ENCODE results near the gene KIAA1328. TPM values are rescaled to one million over a fixed set of nuclear protein-coding genes. Genes with fewer than 3 reads are reported as not detected.
"Not testable (repeated sequence)": the region's sequence is repeated elsewhere in the genome, so short reads cannot be mapped to it uniquely, and the experiment has no call there.

Gene KIAA1328
- total and polyA plus RNA-seq, 2 experiments from 2014 or later: 3.3 to 12.5 TPM

- Histone ChIP-seq H3K9me2 (replicated peaks; ENCODE audit: insufficient read depth) (no peaks in the 10 kb centered on the region), H3K4me1 (ENCODE audit: insufficient read depth) (peaks cover 11% of the 10 kb centered on the region), H4K20me1 (ENCODE audit: insufficient read depth, poor library complexity, severe bottlenecking) (no peaks in the 10 kb centered on the region), H3K27me3 (no peaks in the 10 kb centered on the region), H3K9me3 (ENCODE audit: low read depth) (no peaks in the 10 kb centered on the region), H3K4me3 (no peak overlapping the region), H3K27ac (no peak overlapping the region), H2AFZ (no peak overlapping the region), H3K4me2 (no peak overlapping the region), H3K79me2 (no peaks in the 10 kb centered on the region), H3K36me3 (replicated peaks; ENCODE audit: insufficient read depth, low read depth) (no peaks in the 10 kb centered on the region)
- TF ChIP-seq CTCF (IDR thresholded peaks at IDR 0.05; ENCODE audit: poor library complexity) (no peak), EZH2 (IDR thresholded peaks at IDR 0.05; ENCODE audit: borderline replicate concordance) (no peak), EZH2phosphoT487 (IDR thresholded peaks at IDR 0.05; ENCODE audit: low read depth, severe bottlenecking, unreplicated experiment) (no peak)
- DNase-seq (ENCODE audit: low spot score): no peak
- WGBS (ENCODE audit: low lambda C conversion rate, missing lambda C conversion rate): 88% methylated on average over 1 of the region's 1 CpG
These were observed 333.6 kb downstream of the KIAA1328 start for GRCh38 chr18:37162551-37162950.

DNA sequence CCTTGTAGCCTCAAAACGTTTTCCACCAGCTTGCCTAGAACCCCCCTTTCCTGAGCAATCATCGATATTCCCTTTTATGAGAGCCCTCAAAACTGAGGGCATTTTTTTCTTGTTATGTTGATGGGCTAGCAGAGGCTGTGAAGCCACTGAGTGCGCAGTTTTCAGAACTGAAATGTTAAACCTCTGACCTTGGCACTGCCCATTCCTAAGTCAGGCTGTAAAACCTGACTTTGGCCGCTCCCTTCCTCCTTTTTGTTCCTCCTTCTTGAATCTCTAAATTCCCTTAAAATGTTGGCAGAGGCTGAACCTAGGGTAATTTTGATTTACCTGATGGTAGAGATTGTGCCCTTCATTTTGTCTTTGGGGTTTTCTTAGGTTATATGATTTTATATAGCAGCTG, 334.2 kb downstream of the KIAA1328 start:
- Histone ChIP-seq H3K4me2 (no peak overlapping the region), H3K9me2 (replicated peaks; ENCODE audit: insufficient read depth) (no peaks in the 10 kb centered on the region), H3K27ac (no peak overlapping the region), H3K4me1 (ENCODE audit: insufficient read depth) (peaks cover 11% of the 10 kb centered on the region), H3K36me3 (replicated peaks; ENCODE audit: insufficient read depth, low read depth) (no peaks in the 10 kb centered on the region), H3K27me3 (no peaks in the 10 kb centered on the region), H3K9me3 (ENCODE audit: low read depth) (no peaks in the 10 kb centered on the region), H3K79me2 (no peaks in the 10 kb centered on the region), H2AFZ (no peak overlapping the region), H3K4me3 (no peak overlapping the region), H4K20me1 (ENCODE audit: insufficient read depth, poor library complexity, severe bottlenecking) (no peaks in the 10 kb centered on the region)
- TF ChIP-seq CTCF (IDR thresholded peaks at IDR 0.05; ENCODE audit: poor library complexity) (no peak), EZH2 (IDR thresholded peaks at IDR 0.05; ENCODE audit: borderline replicate concordance) (no peak), EZH2phosphoT487 (IDR thresholded peaks at IDR 0.05; ENCODE audit: low read depth, severe bottlenecking, unreplicated experiment) (no peak)
- DNase-seq (ENCODE audit: low spot score): no peak
- 82% methylated on average over 4 of the region's 4 CpGs for WGBS (ENCODE audit: low lambda C conversion rate, missing lambda C conversion rate)

DNA sequence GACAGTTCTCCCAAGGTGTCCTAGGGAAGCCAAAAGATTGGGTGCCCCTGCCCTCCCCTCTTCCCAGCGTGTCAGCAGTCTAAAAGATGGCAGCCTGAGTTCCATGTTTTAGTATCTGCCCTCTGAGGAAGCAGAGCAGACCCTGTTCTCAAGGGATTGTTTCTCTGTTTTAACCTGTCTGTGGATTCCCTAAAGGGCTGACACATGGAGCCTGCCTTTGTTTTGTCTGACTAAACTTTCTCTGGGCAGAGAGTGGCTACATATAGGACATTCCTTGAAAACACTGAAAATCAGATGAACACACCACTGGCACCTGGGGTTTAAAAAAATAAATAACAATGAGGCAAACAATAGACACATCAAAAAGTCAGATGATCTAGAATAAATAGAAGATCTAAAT, 337.6 kb downstream of the KIAA1328 start:
- H3K4me3 ChIP-seq: no peak overlapping the region
- no peaks in the 10 kb centered on the region for H3K9me2 ChIP-seq (replicated peaks; ENCODE audit: insufficient read depth)
- no peak for DNase-seq (ENCODE audit: low spot score)
- H3K27ac ChIP-seq: no peak overlapping the region
- no peak overlapping the region for H2AFZ ChIP-seq
- H4K20me1 ChIP-seq (ENCODE audit: insufficient read depth, poor library complexity, severe bottlenecking): no peaks in the 10 kb centered on the region
- H3K27me3 ChIP-seq: no peaks in the 10 kb centered on the region
- no peaks in the 10 kb centered on the region for H3K79me2 ChIP-seq
- no peak for TF ChIP-seq EZH2 (IDR thresholded peaks at IDR 0.05; ENCODE audit: borderline replicate concordance)
- H3K9me3 ChIP-seq (ENCODE audit: low read depth): no peaks in the 10 kb centered on the region
- H3K4me1 ChIP-seq (ENCODE audit: insufficient read depth): no peaks in the 10 kb centered on the region
- 100% methylated on average over 1 of the region's 1 CpG for WGBS (ENCODE audit: low lambda C conversion rate, missing lambda C conversion rate)
- H3K4me2 ChIP-seq: no peak overlapping the region
- H3K36me3 ChIP-seq (replicated peaks; ENCODE audit: insufficient read depth, low read depth): no peaks in the 10 kb centered on the region

- DNase-seq (ENCODE audit: low spot score); H3K36me3 ChIP-seq (replicated peaks; ENCODE audit: insufficient read depth, low read depth): not testable (repeated sequence)
- 89% methylated on average over 6 of the region's 6 CpGs for WGBS (ENCODE audit: low lambda C conversion rate, missing lambda C conversion rate)
These were observed 338.0 kb downstream of the KIAA1328 start for GRCh38 chr18:37166966-37167365.

DNA sequence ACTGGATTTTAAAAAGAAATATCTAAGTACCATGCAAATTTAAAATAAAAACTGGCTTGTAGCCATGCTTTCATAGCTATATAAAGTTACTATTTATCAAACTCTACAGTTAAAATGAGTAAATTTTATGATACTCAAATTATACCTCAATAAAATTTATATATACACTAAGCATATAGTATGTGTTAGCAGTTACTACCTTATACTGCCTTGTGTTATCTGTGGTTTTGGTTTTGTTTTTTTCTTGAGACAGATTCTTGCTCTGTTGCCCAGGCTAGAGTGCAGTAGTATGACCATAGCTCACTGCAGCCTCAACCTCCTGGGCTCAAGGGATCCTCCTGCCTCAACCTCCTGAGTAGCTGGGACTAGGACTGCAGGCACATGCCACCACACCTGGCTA, 342.1 kb downstream of the KIAA1328 start:
- H3K4me3 ChIP-seq: no peak overlapping the region
- no peaks in the 10 kb centered on the region for H3K9me3 ChIP-seq (ENCODE audit: low read depth)
- DNase-seq (ENCODE audit: low spot score): no peak
- no peak overlapping the region for H3K4me2 ChIP-seq
- no peaks in the 10 kb centered on the region for H3K27me3 ChIP-seq
- no peaks in the 10 kb centered on the region for H3K9me2 ChIP-seq (replicated peaks; ENCODE audit: insufficient read depth)
- no peak overlapping the region for H3K27ac ChIP-seq
- H3K36me3 ChIP-seq (replicated peaks; ENCODE audit: insufficient read depth, low read depth): no peaks in the 10 kb centered on the region
- no peaks in the 10 kb centered on the region for H3K4me1 ChIP-seq (ENCODE audit: insufficient read depth)
- H2AFZ ChIP-seq: no peak overlapping the region
- TF ChIP-seq EZH2phosphoT487 (IDR thresholded peaks at IDR 0.05; ENCODE audit: low read depth, severe bottlenecking, unreplicated experiment): no peak
- no peak for TF ChIP-seq CTCF (IDR thresholded peaks at IDR 0.05; ENCODE audit: poor library complexity)
- no peak for TF ChIP-seq EZH2 (IDR thresholded peaks at IDR 0.05; ENCODE audit: borderline replicate concordance)
- H3K79me2 ChIP-seq: no peaks in the 10 kb centered on the region
- no peaks in the 10 kb centered on the region for H4K20me1 ChIP-seq (ENCODE audit: insufficient read depth, poor library complexity, severe bottlenecking)

More at GRCh38 chr18:37166966-37167365, 338.0 kb downstream of the KIAA1328 start:
- H4K20me1 ChIP-seq (ENCODE audit: insufficient read depth, poor library complexity, severe bottlenecking); H3K4me2 ChIP-seq; H3K27me3 ChIP-seq; H3K4me1 ChIP-seq (ENCODE audit: insufficient read depth); H3K9me2 ChIP-seq (replicated peaks; ENCODE audit: insufficient read depth); H2AFZ ChIP-seq; H3K79me2 ChIP-seq; H3K9me3 ChIP-seq (ENCODE audit: low read depth); H3K27ac ChIP-seq; H3K4me3 ChIP-seq: not testable (repeated sequence)
